Mesenteric fat pad (tissue), 1 donor: Measurements from ENCODE around the gene ZNF71. TPM values are rescaled to one million over a fixed set of nuclear protein-coding genes. Genes with fewer than 3 reads are reported as not detected.

Experiments
- total RNA-seq: library from RNA; stranded (reverse); fragmentation: NEBNext Ultra II Directional; extraction: Animal tissue kit (Norgen Biotek cat#: 25700); gene quantifications from one replicate; pipeline ENCODE4 v1.2.1, GENCODE V29; 2021
- donor health status: DM: yes; HTN: yes; CAD: no.

Gene ZNF71
- total RNA-seq, 1 donor from 2014 or later: 7.0 TPM

Other genes starting within 250 kb of the ZNF71 start
- gene ZNF582, start 201.8 kb upstream of the ZNF71 start, total RNA-seq: 3.1 TPM
- 4.6 TPM for gene ZNF583, start 191.0 kb upstream of the ZNF71 start, total RNA-seq
- 3.4 TPM for gene ZNF667, start 118.0 kb upstream of the ZNF71 start, total RNA-seq
- gene ZNF471, start 87.4 kb upstream of the ZNF71 start, total RNA-seq: 6.2 TPM
- gene ZFP28, start 56.4 kb upstream of the ZNF71 start, total RNA-seq: 5.6 TPM
- 2.4 TPM for gene ZNF470, start 27.8 kb upstream of the ZNF71 start, total RNA-seq
- gene SMIM17, start 47.9 kb downstream of the ZNF71 start, total RNA-seq: 0.51 TPM
- gene ZNF835, start 76.5 kb downstream of the ZNF71 start, total RNA-seq: 2.2 TPM
- gene PEG3, start 245.4 kb downstream of the ZNF71 start, total RNA-seq: 13.2 TPM
- 0.87 TPM for gene ZIM2, start 245.4 kb downstream of the ZNF71 start, total RNA-seq